Raji (cell line): ENCODE results near the gene VSTM5.

Experiments
- POLR2A ChIP-seq: IDR thresholded peaks from 2 replicates; pipeline ENCODE4 v1.6.1; 2011; ENCODE audit warnings: low read depth, low read length, control low read depth; ENCODE audit not compliant: insufficient read depth

Gene VSTM5

GRCh38 chr11:93846411-93846810 is 4.0 kb downstream of the VSTM5 start:
- TF ChIP-seq POLR2A: no peak

GRCh38 chr11:93845181-93846092 is 5.0 kb downstream of the VSTM5 start:
- no peak for TF ChIP-seq POLR2A

GRCh38 chr11:93844568-93844967 is 5.8 kb downstream of the VSTM5 start:
- TF ChIP-seq POLR2A: no peak

- no peak for TF ChIP-seq POLR2A
Observed at GRCh38 chr11:93843906-93844305, 6.5 kb downstream of the VSTM5 start.

GRCh38 chr11:93842461-93842860 is 8.0 kb downstream of the VSTM5 start:
- TF ChIP-seq POLR2A: no peak

- no peak for TF ChIP-seq POLR2A
Observed at GRCh38 chr11:93842034-93842433, 8.4 kb downstream of the VSTM5 start.

GRCh38 chr11:93841446-93841845 is 9.0 kb downstream of the VSTM5 start:
- TF ChIP-seq POLR2A: no peak

GRCh38 chr11:93840981-93841380 is 9.4 kb downstream of the VSTM5 start:
- TF ChIP-seq POLR2A: no peak

GRCh38 chr11:93840180-93840579 is 10.2 kb downstream of the VSTM5 start:
- no peak for TF ChIP-seq POLR2A

- TF ChIP-seq POLR2A: no peak
Observed at GRCh38 chr11:93838967-93839366, 11.5 kb downstream of the VSTM5 start.

- no peak for TF ChIP-seq POLR2A
Observed at GRCh38 chr11:93832780-93833179, 17.6 kb downstream of the VSTM5 start.

GRCh38 chr11:93831343-93832127 is 18.9 kb downstream of the VSTM5 start:
- TF ChIP-seq POLR2A: no peak

- TF ChIP-seq POLR2A: no peak
Observed at GRCh38 chr11:93829598-93829997, 20.8 kb downstream of the VSTM5 start.

GRCh38 chr11:93827363-93827762 is 23.1 kb downstream of the VSTM5 start:
- TF ChIP-seq POLR2A: no peak

- no peak for TF ChIP-seq POLR2A
Observed at GRCh38 chr11:93823210-93823609, 27.2 kb downstream of the VSTM5 start.

- TF ChIP-seq POLR2A: no peak
Observed at GRCh38 chr11:93822359-93822758, 28.1 kb downstream of the VSTM5 start.
